ENCODE measurements around the gene SHC2.
"Not testable (repeated sequence)": the region's sequence is repeated elsewhere in the genome, so short reads cannot be mapped to it uniquely, and the experiment has no call there.

The SHC2 gene

DNA sequence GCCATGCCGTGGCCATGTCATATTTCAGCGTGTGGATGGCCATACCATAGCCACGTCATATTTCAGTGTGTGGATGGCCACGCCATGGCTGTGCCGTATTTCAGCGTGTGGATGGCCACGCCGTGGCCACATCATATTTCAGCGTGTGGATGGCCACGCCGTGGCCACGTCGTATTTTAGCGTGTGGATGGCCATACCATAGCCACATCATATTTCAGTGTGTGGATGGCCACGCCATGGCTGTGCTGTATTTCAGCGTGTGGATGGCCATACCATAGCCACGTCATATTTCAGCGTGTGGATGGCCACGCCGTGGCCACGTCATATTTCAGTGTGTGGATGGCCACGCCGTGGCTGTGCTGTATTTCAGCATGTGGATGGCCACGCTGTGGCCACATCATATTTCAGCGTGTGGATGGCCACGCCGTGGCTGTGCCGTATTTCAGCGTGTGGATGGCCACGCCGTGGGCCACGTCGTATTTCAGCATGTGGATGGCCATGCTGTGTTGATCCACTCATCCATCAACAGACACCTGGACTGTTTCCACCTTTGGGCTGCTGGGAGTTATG lies 9.8 kb downstream of the SHC2 start:
- not testable (repeated sequence) for DNase-seq (ENCODE audit: low read depth in 4 of 4, low spot score in 1 of 4)

DNA sequence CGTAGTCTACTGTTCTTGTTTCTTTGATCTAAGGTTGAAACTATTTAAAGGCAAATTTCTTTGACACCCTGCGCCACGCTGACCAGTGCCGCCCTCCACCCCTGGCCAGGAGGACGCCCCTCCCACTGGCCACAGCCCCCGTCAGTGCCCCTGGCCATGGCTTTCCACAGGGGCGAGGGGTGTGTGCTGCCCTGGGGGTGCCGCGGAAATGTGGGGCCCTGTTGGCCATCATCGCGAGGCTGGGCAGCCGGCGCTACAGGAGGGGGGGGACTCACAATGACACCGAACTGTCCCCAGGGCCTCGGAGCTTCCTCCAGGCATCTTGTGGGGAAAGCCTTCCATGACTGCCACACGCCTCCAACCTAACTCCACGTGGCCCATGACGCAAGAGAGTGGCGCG lies 10.9 kb downstream of the SHC2 start:
- DNase-seq (ENCODE audit: low read depth in 4 of 4, low spot score in 1 of 4), result no peak

DNA sequence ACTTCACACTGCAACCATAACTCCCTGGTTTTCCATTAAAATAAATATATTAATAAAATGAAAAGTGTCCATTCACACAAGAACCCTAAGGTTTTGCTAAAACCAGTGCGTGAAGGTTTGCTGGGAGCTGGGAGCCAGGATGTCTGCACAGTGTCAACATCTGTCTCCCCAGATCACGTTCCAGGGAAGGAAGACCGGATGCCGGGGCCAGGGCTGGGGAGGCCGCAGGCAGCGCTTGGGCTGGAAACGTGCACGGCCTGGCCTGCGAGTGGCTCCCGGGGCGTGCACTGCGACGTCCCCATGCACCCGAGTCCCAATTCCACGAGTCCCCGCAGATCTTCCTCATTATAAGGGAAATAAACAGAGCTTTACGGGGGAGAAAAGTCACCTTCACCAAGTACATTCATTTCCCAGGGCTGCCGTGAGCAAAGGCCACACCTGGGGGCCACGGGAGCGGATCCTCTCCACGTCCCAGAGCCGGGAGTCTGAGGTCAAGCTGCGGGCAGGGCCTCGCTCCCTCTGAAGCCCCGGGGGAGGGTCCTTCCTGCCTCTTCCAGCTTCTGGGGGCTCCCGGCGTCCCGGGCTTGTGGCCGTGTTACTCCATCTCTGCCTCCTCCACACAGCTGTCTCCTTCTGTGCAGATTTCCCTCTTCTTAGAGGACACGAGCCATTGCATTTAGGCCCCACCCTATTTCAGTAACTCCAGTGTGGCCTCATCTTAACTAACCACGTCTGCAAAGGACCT lies 12.8 kb downstream of the SHC2 start:
- no peak for DNase-seq (ENCODE audit: low read depth in 4 of 4, low spot score in 1 of 4)

GRCh38 chr19:447064-447426 lies 13.8 kb downstream of the SHC2 start:
- DNase-seq (ENCODE audit: low read depth in 4 of 4, low spot score in 1 of 4), result no peak

GRCh38 chr19:444677-445210 lies 16.1 kb downstream of the SHC2 start:
- no peak for DNase-seq (ENCODE audit: low read depth in 4 of 4, low spot score in 1 of 4)

DNA sequence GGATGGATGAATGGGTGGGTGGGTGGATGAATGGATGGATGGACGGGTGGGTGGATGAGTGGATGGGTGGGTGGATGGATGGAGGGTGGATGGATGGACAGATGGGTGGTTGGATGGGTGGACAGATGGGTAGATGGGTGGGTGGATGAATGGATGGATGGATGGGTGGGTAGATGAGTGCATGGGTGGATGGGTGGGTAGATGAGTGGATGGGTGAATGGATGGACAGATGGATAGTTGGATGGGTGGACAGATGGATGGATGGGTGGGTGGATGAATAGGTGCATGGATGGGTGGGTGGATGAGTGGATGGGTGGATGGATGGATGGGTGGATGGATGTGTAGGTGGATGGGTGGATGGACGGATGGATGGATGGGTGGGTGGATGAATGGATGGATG lies 17.8 kb downstream of the SHC2 start:
- DNase-seq (ENCODE audit: low read depth in 4 of 4, low spot score in 1 of 4), result no peak

DNA sequence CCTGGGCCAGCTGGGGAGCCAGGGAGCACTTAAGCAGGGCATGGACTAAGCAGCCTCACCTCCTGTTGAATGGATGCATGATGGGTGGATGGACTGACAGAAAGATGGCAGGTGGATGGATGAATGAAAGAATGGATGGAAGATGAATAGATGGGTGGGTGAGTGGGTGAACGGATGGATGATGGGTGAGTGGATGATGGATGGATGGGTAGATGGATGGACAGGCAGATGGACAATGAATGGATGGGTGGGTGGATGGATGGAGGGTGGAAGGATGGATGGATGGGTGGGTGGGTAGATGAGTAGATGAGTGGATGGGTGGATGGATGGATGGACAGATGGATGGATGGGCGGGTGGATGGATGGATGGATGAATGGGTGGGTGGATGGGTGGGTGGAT lies 18.7 kb downstream of the SHC2 start:
- DNase-seq (ENCODE audit: low read depth in 4 of 4, low spot score in 1 of 4), result no peak

- DNase-seq (ENCODE audit: low read depth in 4 of 4, low spot score in 1 of 4), result no peak
Measured at GRCh38 chr19:441213-441836, 19.5 kb downstream of the SHC2 start.

- no peak for DNase-seq (ENCODE audit: low read depth in 4 of 4, low spot score in 1 of 4)
Measured at GRCh38 chr19:440391-441212, 20.2 kb downstream of the SHC2 start.

DNA sequence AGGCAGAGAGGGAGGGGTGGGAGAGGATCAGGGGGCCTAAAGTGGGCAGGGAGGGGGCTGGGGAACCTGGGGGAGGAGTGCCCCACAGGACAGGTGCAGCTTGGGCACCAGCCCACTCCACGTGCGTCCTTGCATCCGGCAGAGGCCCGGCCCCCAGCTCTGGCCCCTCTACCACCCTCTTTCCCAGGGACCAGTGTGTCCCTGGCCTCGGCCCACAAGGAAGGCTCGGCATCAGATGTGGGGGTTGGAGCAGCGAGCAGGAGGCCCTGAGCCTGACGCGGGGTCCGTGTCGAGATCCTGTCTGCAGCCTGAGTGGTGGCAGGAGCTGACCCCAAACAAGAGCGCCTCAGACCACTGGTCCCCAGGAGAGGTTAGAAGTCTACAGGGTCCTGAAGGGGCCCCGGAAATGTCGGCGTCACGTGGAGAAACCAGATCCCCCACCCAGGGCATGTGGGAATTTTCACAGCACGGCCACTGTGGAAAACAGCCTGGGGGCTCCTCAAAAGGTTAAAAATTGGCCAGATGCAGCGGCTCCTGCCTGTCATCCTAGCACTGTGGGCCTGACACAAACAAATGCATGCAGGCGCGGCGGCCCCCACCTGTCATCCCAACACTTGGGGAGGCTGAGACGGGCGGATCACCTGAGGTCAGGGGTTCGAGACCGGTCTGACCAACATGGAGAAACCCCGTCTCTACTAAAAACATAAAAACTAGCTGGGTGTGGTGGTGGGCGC lies 21.5 kb downstream of the SHC2 start:
- no peak for DNase-seq (ENCODE audit: low read depth in 4 of 4, low spot score in 1 of 4)

GRCh38 chr19:438416-438958 lies 22.3 kb downstream of the SHC2 start:
- DNase-seq (ENCODE audit: low read depth in 4 of 4, low spot score in 1 of 4), result no peak

GRCh38 chr19:437041-437440 lies 23.8 kb downstream of the SHC2 start:
- no peak for DNase-seq (ENCODE audit: low read depth in 4 of 4, low spot score in 1 of 4)

- DNase-seq (ENCODE audit: low read depth in 4 of 4, low spot score in 1 of 4), result no peak
Measured at GRCh38 chr19:436413-436950, 24.4 kb downstream of the SHC2 start.

DNA sequence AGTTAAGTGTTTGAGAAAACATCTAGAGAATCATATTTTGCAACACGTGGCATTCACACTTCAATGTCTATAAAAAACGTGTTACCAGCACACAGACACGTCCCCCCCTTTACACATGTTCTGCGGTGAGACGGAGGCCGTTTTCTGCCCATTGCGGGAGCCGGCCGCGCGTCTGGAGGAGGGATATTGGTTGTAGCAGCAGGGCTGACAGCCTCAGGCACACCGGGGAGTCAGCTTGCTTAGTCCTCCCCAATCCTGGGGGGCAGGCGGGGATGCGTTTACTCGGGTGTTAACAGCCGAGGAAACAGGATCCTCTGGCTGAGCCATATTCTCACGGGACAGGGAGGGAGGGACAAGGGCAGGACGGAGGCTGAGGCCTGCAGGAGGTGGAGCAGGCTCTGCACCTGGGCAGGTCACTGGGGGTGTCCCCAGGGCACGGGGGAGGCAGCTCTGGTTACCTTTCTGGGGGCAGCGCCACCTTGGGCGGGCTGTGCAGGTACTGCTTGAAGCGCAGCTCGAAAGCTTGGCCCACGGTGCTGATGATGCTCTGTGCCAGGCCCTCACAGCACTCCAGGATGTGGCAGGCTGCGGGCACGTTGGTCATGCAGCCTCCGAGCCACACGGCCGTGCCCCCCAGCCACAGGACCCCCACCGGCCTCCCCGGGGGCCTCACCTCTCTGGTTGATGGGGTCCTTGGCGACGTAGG lies 25.0 kb downstream of the SHC2 start:
- no peak for DNase-seq (ENCODE audit: low read depth in 4 of 4, low spot score in 1 of 4)

GRCh38 chr19:435056-435706 lies 25.7 kb downstream of the SHC2 start:
- DNase-seq (ENCODE audit: low read depth in 4 of 4, low spot score in 1 of 4), result no peak

DNA sequence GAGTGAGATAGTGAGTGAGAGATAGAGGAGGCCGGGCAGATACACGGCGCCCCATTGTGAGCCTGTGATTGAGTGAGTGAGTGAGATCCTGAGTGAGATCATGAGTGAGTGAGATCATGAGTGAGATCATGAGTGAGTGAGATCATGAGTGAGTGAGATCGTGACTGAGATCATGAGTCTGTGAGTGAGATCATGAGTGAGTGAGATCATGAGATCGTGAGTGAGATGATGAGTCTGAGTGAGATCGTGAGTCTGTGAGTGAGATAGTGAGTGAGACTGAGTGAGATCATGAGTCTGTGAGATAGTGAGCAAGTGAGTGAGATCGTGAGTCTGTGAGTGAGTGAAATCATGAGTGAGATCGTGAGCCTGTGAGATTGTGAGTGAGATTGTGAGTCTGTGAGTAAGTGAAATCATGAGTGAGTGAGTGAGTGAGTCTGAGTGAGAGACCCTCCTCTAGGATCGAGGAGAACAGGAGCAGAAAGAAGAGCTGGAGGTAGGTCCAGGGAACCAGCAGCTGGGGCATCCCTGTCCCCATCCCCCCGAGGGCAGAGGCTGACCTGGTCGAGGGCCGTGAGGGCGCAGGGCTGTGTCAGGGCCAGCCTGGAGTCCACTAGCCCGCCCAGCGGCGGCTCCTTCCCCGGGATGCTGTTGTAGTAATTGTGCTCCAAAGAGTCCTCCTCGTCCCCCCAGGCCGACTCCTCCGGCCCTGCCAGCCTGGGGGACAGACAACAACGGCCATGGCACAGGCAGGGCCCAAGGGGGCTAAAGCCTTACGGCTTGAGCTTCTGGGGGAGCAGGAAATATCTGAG lies 26.5 kb downstream of the SHC2 start:
- DNase-seq (ENCODE audit: low read depth in 4 of 4, low spot score in 1 of 4), result no peak

- no peak for DNase-seq (ENCODE audit: low read depth in 4 of 4, low spot score in 1 of 4)
Measured at GRCh38 chr19:430701-431100, 30.1 kb downstream of the SHC2 start.

DNA sequence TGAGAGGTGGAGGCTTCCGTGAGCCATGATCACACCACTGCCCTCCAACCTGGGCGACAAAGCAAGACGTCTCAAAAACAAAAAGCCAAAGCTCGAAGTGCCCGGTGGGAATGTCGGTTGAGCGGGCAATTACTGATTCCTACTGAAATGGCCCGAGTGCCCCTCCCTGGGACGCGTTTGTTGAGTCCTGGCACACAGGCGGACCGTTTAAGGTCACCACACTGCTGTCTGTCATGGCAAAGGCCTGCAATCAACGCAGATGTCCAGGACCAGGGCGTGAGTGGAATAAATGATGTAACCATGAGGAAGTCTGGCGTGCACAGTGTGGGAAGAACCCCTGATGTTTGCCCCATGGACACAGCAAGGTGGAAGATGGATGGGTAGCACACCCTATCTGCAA lies 32.7 kb downstream of the SHC2 start:
- no peak for DNase-seq (ENCODE audit: low read depth in 4 of 4, low spot score in 1 of 4)

Data from stimulated activated CD4-positive, alpha-beta T cell treated with anti-CD3 and anti-CD28 coated beads, Interleukin-1b, Interleukin-23, amount 100 ng/mL, for 24 hours (primary cell).